ENCODE measurements around the gene MSMB. TPM values are rescaled to one million over a fixed set of nuclear protein-coding genes. Genes with fewer than 3 reads are reported as not detected.
A peak's percentile ranks its signal among the peaks of the same experiment; 100 is the strongest.

MSMB gene
- total RNA-seq, 6 experiments from 2014 or later: 0.65 TPM; not detected in 5

- no peak for DNase-seq
- no peaks in the 10 kb centered on the region; the same call in 1 of the 2 replicates for H3K27me3 Mint-ChIP-seq (ENCODE audit: insufficient read depth)
- no peak for TF ChIP-seq CTCF (IDR thresholded peaks at IDR 0.05)
- no peaks in the 10 kb centered on the region for H3K9me3 Mint-ChIP-seq
- no peak overlapping the region; the same call in 1 of the 2 replicates for H3K27ac Mint-ChIP-seq
- peaks cover 70% of the 10 kb centered on the region for H3K4me1 Mint-ChIP-seq (ENCODE audit: low read depth)
- H3K4me3 Mint-ChIP-seq: no peak overlapping the region; the same call in 1 of the 2 replicates
- peaks cover 31% of the 10 kb centered on the region for H3K36me3 Mint-ChIP-seq (ENCODE audit: low read depth)
Observed at GRCh38 chr10:46016811-46017210, 29.3 kb downstream of the MSMB start.

GRCh38 chr10:46016190-46016589, 29.9 kb downstream of the MSMB start:
- Mint-ChIP-seq H3K36me3 (ENCODE audit: low read depth) (peaks cover 31% of the 10 kb centered on the region), H3K4me1 (ENCODE audit: low read depth) (peaks cover 64% of the 10 kb centered on the region), H3K9me3 (no peaks in the 10 kb centered on the region), H3K27ac (0 out of 2 replicates have a peak overlapping the region, but pooled peaks have one; percentile 24), H3K27me3 (ENCODE audit: insufficient read depth) (no peaks in the 10 kb centered on the region; the same call in 1 of the 2 replicates), H3K4me3 (no peak overlapping the region)
- no peak for DNase-seq
- no peak for TF ChIP-seq CTCF (IDR thresholded peaks at IDR 0.05)

GRCh38 chr10:46014683-46015405, 31.2 kb downstream of the MSMB start:
- Mint-ChIP-seq H3K4me3 (no peak overlapping the region), H3K9me3 (no peaks in the 10 kb centered on the region), H3K27me3 (ENCODE audit: insufficient read depth) (no peaks in the 10 kb centered on the region; the same call in 1 of the 2 replicates), H3K36me3 (ENCODE audit: low read depth) (peaks cover 37% of the 10 kb centered on the region), H3K27ac (peak overlapping the region; percentile 76), H3K4me1 (ENCODE audit: low read depth) (peaks cover 54% of the 10 kb centered on the region)
- no peak for DNase-seq
- no peak for TF ChIP-seq CTCF (IDR thresholded peaks at IDR 0.05)

GRCh38 chr10:46014206-46014605, 31.9 kb downstream of the MSMB start:
- Mint-ChIP-seq H3K4me3 (no peak overlapping the region), H3K27me3 (ENCODE audit: insufficient read depth) (no peaks in the 10 kb centered on the region; the same call in 1 of the 2 replicates), H3K9me3 (no peaks in the 10 kb centered on the region), H3K4me1 (ENCODE audit: low read depth) (peaks cover 47% of the 10 kb centered on the region), H3K27ac (peak overlapping the region; percentile 76), H3K36me3 (ENCODE audit: low read depth) (peaks cover 37% of the 10 kb centered on the region)
- no peak for DNase-seq
- TF ChIP-seq CTCF (IDR thresholded peaks at IDR 0.05): no peak

- Mint-ChIP-seq H3K9me3 (no peaks in the 10 kb centered on the region), H3K4me3 (no peak overlapping the region), H3K27ac (no peak overlapping the region), H3K27me3 (ENCODE audit: insufficient read depth) (no peaks in the 10 kb centered on the region; the same call in 1 of the 2 replicates), H3K4me1 (ENCODE audit: low read depth) (peaks cover 41% of the 10 kb centered on the region), H3K36me3 (ENCODE audit: low read depth) (peaks cover 48% of the 10 kb centered on the region)
- DNase-seq: no peak
- TF ChIP-seq CTCF (IDR thresholded peaks at IDR 0.05): no peak
Observed at GRCh38 chr10:46012746-46013145, 33.3 kb downstream of the MSMB start.
